ENCODE data around the gene PTPN3. TPM values are rescaled to one million over a fixed set of nuclear protein-coding genes. Genes with fewer than 3 reads are reported as not detected.

PTPN3 gene
- total RNA-seq, 1 donor from 2014 or later: 3.7 TPM

- peak overlapping the region; percentile 76 for H3K4me3 Mint-ChIP-seq (ENCODE audit: low read depth)
- H3K27me3 Mint-ChIP-seq: peaks cover 69% of the 10 kb centered on the region
- no peak for DNase-seq (ENCODE audit: low spot score, unreplicated experiment)
- H3K36me3 Mint-ChIP-seq (ENCODE audit: insufficient read depth): no peaks in the 10 kb centered on the region
- TF ChIP-seq CTCF (IDR thresholded peaks at IDR 0.05; ENCODE audit: unreplicated experiment): no peak
- peaks cover 9% of the 10 kb centered on the region for H3K4me1 Mint-ChIP-seq (ENCODE audit: low read depth)
- peak overlapping the region; percentile 41 for H3K27ac Mint-ChIP-seq
- no peaks in the 10 kb centered on the region for H3K9me3 Mint-ChIP-seq (ENCODE audit: low read depth)
Observed at GRCh38 chr9:109496841-109497225, 1.3 kb downstream of the PTPN3 start.

GRCh38 chr9:109496218-109496617 is 1.9 kb downstream of the PTPN3 start:
- H3K36me3 Mint-ChIP-seq (ENCODE audit: insufficient read depth): no peaks in the 10 kb centered on the region
- no peak overlapping the region for H3K27ac Mint-ChIP-seq
- peak overlapping the region; percentile 11 for H3K4me3 Mint-ChIP-seq (ENCODE audit: low read depth)
- DNase-seq (ENCODE audit: low spot score, unreplicated experiment): no peak
- peaks cover 67% of the 10 kb centered on the region for H3K27me3 Mint-ChIP-seq
- TF ChIP-seq CTCF (IDR thresholded peaks at IDR 0.05; ENCODE audit: unreplicated experiment): no peak
- peaks cover 9% of the 10 kb centered on the region for H3K4me1 Mint-ChIP-seq (ENCODE audit: low read depth)
- no peaks in the 10 kb centered on the region for H3K9me3 Mint-ChIP-seq (ENCODE audit: low read depth)

DNA sequence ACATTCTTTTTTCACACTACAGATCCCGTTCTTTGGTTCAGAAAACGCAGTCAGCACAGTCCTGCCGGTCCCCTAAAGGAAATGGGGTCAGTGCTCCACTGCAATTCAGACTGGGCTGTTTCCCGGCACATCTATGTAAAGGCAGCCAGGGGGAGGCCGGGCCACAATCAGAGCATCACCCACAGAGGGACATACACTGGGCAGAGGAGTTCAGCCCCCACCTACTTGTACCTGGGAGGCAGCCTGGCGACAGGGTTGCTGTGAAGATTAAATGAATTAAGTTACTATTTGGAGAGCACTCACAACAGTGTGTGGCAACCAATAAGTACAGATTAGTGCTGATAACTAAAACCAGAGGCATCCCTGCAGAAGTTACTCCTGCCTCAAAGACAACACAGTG is 4.5 kb downstream of the PTPN3 start:
- TF ChIP-seq CTCF (IDR thresholded peaks at IDR 0.05; ENCODE audit: unreplicated experiment): no peak
- Mint-ChIP-seq H3K36me3 (ENCODE audit: insufficient read depth) (no peaks in the 10 kb centered on the region), H3K27me3 (peaks cover 45% of the 10 kb centered on the region), H3K4me1 (ENCODE audit: low read depth) (peaks cover 5% of the 10 kb centered on the region), H3K27ac (no peak overlapping the region), H3K9me3 (ENCODE audit: low read depth) (no peaks in the 10 kb centered on the region), H3K4me3 (ENCODE audit: low read depth) (no peak overlapping the region)
- no peak for DNase-seq (ENCODE audit: low spot score, unreplicated experiment)

- peaks cover 4% of the 10 kb centered on the region for H3K4me1 Mint-ChIP-seq (ENCODE audit: low read depth)
- H3K27ac Mint-ChIP-seq: no peak overlapping the region
- H3K36me3 Mint-ChIP-seq (ENCODE audit: insufficient read depth): no peaks in the 10 kb centered on the region
- H3K27me3 Mint-ChIP-seq: peaks cover 32% of the 10 kb centered on the region
- no peaks in the 10 kb centered on the region for H3K9me3 Mint-ChIP-seq (ENCODE audit: low read depth)
- H3K4me3 Mint-ChIP-seq (ENCODE audit: low read depth): no peak overlapping the region
- no peak for DNase-seq (ENCODE audit: low spot score, unreplicated experiment)
- no peak for TF ChIP-seq CTCF (IDR thresholded peaks at IDR 0.05; ENCODE audit: unreplicated experiment)
Observed at GRCh38 chr9:109491590-109491989, 6.5 kb downstream of the PTPN3 start.

DNA sequence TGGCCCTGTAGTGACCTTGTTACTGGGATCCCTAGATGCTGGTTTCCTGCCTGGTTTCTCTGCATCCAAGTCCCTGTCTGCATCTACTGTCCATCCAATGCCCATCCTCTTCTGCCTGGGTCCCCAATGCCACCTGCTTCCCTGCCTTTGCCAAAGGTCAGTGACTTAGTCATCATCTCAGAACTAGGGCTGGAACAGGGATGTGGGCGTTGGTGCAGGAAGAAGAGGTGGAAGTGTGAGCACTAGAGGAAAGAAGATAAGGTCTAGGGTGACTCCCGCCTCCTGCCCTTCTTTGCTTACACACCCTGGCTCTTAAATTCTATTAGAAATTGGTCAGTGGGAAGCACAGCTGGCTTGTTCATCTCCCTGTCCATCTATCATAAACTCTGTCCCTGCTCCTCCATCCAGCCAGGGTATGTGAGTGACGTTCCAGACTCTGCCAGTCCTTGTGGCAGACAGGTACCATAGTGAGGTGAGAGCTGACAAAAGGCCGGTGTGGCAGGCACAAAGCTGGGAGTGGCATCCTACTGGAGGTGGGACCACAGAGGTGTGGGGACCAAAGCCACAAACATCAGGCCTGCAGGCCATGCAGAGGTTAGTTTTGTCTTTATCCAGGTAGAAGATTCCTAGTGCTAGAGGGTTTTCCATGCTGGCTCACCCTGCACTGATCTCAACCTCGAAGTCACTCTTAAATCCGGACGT is 9.2 kb downstream of the PTPN3 start:
- no peaks in the 10 kb centered on the region for H3K9me3 Mint-ChIP-seq (ENCODE audit: low read depth)

More for the DNA sequence above, 9.2 kb downstream of the PTPN3 start:
- Mint-ChIP-seq H3K4me1 (ENCODE audit: low read depth) (peaks cover 1% of the 10 kb centered on the region), H3K4me3 (ENCODE audit: low read depth) (no peak overlapping the region), H3K27ac (peak overlapping the region; percentile 73), H3K27me3 (peaks cover 17% of the 10 kb centered on the region), H3K36me3 (ENCODE audit: insufficient read depth) (no peaks in the 10 kb centered on the region)
- TF ChIP-seq CTCF (IDR thresholded peaks at IDR 0.05; ENCODE audit: unreplicated experiment): no peak
- no peak for DNase-seq (ENCODE audit: low spot score, unreplicated experiment)

Measured in progenitor cell of endocrine pancreas (in vitro differentiated cells).